HepG2 (cell line): ENCODE data around the gene FOXR1. TPM values are rescaled to one million over a fixed set of nuclear protein-coding genes. Genes with fewer than 3 reads are reported as not detected.
A peak's percentile ranks its signal among the peaks of the same experiment; 100 is the strongest.

ENCODE experiments used
- ATAC-seq: fragments of 200-7000 bp; cut with Tn5 transposase; 3 replicates; pipeline ENCODE4 v1.9.1; 2020; ENCODE audit warnings: mild to moderate bottlenecking, moderate library complexity
- BruUV-seq: library from RNA; stranded (reverse); fragments of 400-500 nt; replicated peaks from 2 replicates; lab custom pipeline; 2021; lab: Mats Ljungman, UMichigan
- CTCF ChIA-PET: fragments of 300-600 bp; formaldehyde crosslinking; extraction: SDS; loops from one replicate; lab custom pipeline; 2021; ENCODE audit warnings: low total read pairs, inconsistent platforms, low intra/inter-chr PET ratio; lab: Yijun Ruan, JAX
- POLR2A ChIA-PET: fragments of 350-600 bp; sonication (Branson Sonifier 250); formaldehyde crosslinking; loops from one replicate; lab custom pipeline; 2020; ENCODE audit warnings: antibody characterized with exemption, inconsistent platforms; lab: Yijun Ruan, JAX
- DNase-seq: peaks from one replicate; pipeline ENCODE4 v3.0.0-alpha.2; 2015; ENCODE audit warnings: low spot score
- FAIRE-seq: peaks from 3 replicates; lab custom pipeline; 2011; peaks lifted over from hg19 to GRCh38; lab: Jason Lieb, UNC
- H2AFZ ChIP-seq: one replicate; pipeline ENCODE4 v1.6.1; 2011; ENCODE audit warnings: low read length, inconsistent platforms
- H3K27ac ChIP-seq: fragments of 300-600 bp; 3 replicates; pipeline ENCODE4 v1.8.0; 2011; ENCODE audit warnings: mixed run types, mild to moderate bottlenecking, mixed read lengths, low read length, inconsistent platforms; ENCODE audit not compliant: insufficient read depth; ENCODE audit errors: extremely low read length
- H3K27me3 ChIP-seq, 2 experiments: fragments of 200-600 bp in 1 of 2; 2 replicates in 1 of 2; 3 replicates in 1 of 2; pipeline versions ENCODE4 v1.6.0 to v1.8.0; 2011; ENCODE audit warnings: low read length in 2 of 2, mild to moderate bottlenecking in 2 of 2, moderate library complexity in 2 of 2, inconsistent platforms in 1 of 2; ENCODE audit not compliant: insufficient read depth in 2 of 2, control insufficient read depth in 1 of 2
- H3K36me3 ChIP-seq, 2 experiments: fragments of 200-600 bp in 1 of 2; replicated peaks in 1 of 2; 2 replicates in 1 of 2; 3 replicates in 1 of 2; pipeline versions ENCODE4 v1.5.1 to v1.8.0; 2011; ENCODE audit warnings: low read length in 2 of 2, inconsistent platforms in 1 of 2; ENCODE audit not compliant: insufficient read depth in 2 of 2, control insufficient read depth in 1 of 2
- H3K4me1 ChIP-seq: 2 replicates; pipeline ENCODE4 v1.5.1; 2012; ENCODE audit warnings: low read length, inconsistent platforms; ENCODE audit not compliant: insufficient read depth
- H3K4me2 ChIP-seq: 2 replicates; pipeline ENCODE4 v1.6.0; 2011; ENCODE audit warnings: low read depth, low read length, inconsistent platforms
- H3K4me3 ChIP-seq, 3 experiments: fragments of 200-600 bp in 1 of 3; sonication (generic), shearing (Covaris generic) in 1 of 3; replicated peaks in 1 of 3; 2 replicates each; pipeline ENCODE4 v1.5.1; 2011 to 2016; ENCODE audit warnings: low read length in 3 of 3, inconsistent platforms in 2 of 3, low read depth in 2 of 3, mild to moderate bottlenecking in 2 of 3, control low read depth in 1 of 3, mixed read lengths in 1 of 3; ENCODE audit not compliant: insufficient read depth in 1 of 3
- H3K79me2 ChIP-seq: one replicate; pipeline ENCODE4 v1.6.1; 2011; ENCODE audit warnings: low read length, inconsistent platforms; ENCODE audit not compliant: insufficient read depth
- H3K9ac ChIP-seq: 2 replicates; pipeline ENCODE4 v1.6.0; 2011; ENCODE audit warnings: mild to moderate bottlenecking, low read depth, low read length, inconsistent platforms; ENCODE audit not compliant: insufficient read depth
- H3K9me3 ChIP-seq: 2 replicates; pipeline ENCODE4 v1.5.1; 2012; ENCODE audit warnings: mild to moderate bottlenecking, low read length
- H4K20me1 ChIP-seq: 2 replicates; pipeline ENCODE4 v1.6.0; 2011; ENCODE audit warnings: inconsistent platforms, mild to moderate bottlenecking, low read length, moderate library complexity; ENCODE audit not compliant: insufficient read depth
- CENPT ChIP-seq: sonication (generic); formaldehyde crosslinking; IDR thresholded peaks from 2 replicates; pipeline ENCODE4 v1.8.0; 2022; ENCODE audit warnings: low read depth, mild to moderate bottlenecking, moderate library complexity, missing genetic modification reagents
- FLYWCH1 ChIP-seq: sonication (generic); formaldehyde crosslinking; IDR thresholded peaks from 2 replicates; pipeline ENCODE4 v1.8.1; 2023; ENCODE audit warnings: mild to moderate bottlenecking, missing genetic modification reagents
- FOXA3 ChIP-seq: IDR thresholded peaks from 2 replicates; pipeline ENCODE4 v1.6.1; 2016; ENCODE audit warnings: missing genetic modification reagents, missing compliant biosample characterization
- HMG20B ChIP-seq: conservative IDR thresholded peaks from 2 replicates; pipeline ENCODE4 v1.6.1; 2016; ENCODE audit warnings: missing genetic modification reagents, missing compliant biosample characterization
- MAFF ChIP-seq: IDR thresholded peaks from 2 replicates; pipeline ENCODE4 v1.6.1; 2011; ENCODE audit warnings: low read depth, low read length, improper control_type of control experiment
- MED1 ChIP-seq: sonication (generic); formaldehyde crosslinking; IDR thresholded peaks from 2 replicates; pipeline ENCODE4 v1.4.0; 2020; ENCODE audit warnings: missing genetic modification reagents
- MYC ChIP-seq: sonication (generic); formaldehyde crosslinking; IDR thresholded peaks from 2 replicates; pipeline ENCODE4 v1.9.0; 2021; ENCODE audit warnings: missing genetic modification reagents, borderline replicate concordance
- NFYB ChIP-seq: sonication (generic); formaldehyde crosslinking; IDR thresholded peaks from 2 replicates; pipeline ENCODE4 v1.4.0; 2020; ENCODE audit warnings: missing genetic modification reagents
- NFYC ChIP-seq: IDR thresholded peaks from 2 replicates; pipeline ENCODE4 v1.6.1; 2016; ENCODE audit warnings: missing genetic modification reagents, missing compliant biosample characterization
- SAFB2 ChIP-seq: sonication (generic); formaldehyde crosslinking; IDR thresholded peaks from 2 replicates; pipeline ENCODE4 v1.5.1; 2020; ENCODE audit warnings: missing genetic modification reagents, low read depth, mild to moderate bottlenecking, borderline replicate concordance
- SMARCE1 ChIP-seq: fragments of 450-650 bp; IDR thresholded peaks from 2 replicates; pipeline ENCODE4 v1.6.1; 2017; ENCODE audit warnings: borderline replicate concordance
- SYNCRIP ChIP-seq: fragments of 200-400 bp; formaldehyde crosslinking; IDR thresholded peaks from 2 replicates; pipeline ENCODE4 v1.6.1; 2018; ENCODE audit warnings: mild to moderate bottlenecking, low read depth, low read length; ENCODE audit not compliant: insufficient read depth
- TFAP4 ChIP-seq: sonication (generic); IDR thresholded peaks from 2 replicates; pipeline ENCODE4 v1.6.1; 2016; ENCODE audit warnings: low read depth, borderline replicate concordance
- ZBTB37 ChIP-seq: sonication (generic); formaldehyde crosslinking; IDR thresholded peaks from 2 replicates; pipeline ENCODE4 v1.4.0; 2020; ENCODE audit warnings: mild to moderate bottlenecking, missing genetic modification reagents
- ZFP90 ChIP-seq: sonication (generic); formaldehyde crosslinking; IDR thresholded peaks from 2 replicates; pipeline ENCODE4 v1.8.0; 2022; ENCODE audit warnings: missing genetic modification reagents, mild to moderate bottlenecking, inconsistent platforms, borderline replicate concordance
- ZNF562 ChIP-seq: sonication (generic); formaldehyde crosslinking; IDR thresholded peaks from 2 replicates; pipeline ENCODE4 v1.8.0; 2022; ENCODE audit warnings: missing genetic modification reagents, borderline replicate concordance
- ZNF567 ChIP-seq: sonication (generic); formaldehyde crosslinking; IDR thresholded peaks from 2 replicates; pipeline ENCODE4 v1.8.1; 2023; ENCODE audit warnings: mild to moderate bottlenecking, missing genetic modification reagents, borderline replicate concordance
- ZNF589 ChIP-seq: sonication (generic); formaldehyde crosslinking; conservative IDR thresholded peaks from 2 replicates; pipeline ENCODE4 v1.8.0; 2022; ENCODE audit warnings: mild to moderate bottlenecking, moderate library complexity, missing genetic modification reagents
- ZNF639 ChIP-seq: conservative IDR thresholded peaks from 2 replicates; pipeline ENCODE4 v1.6.1; 2018; ENCODE audit warnings: missing genetic modification reagents
- ZNF749 ChIP-seq: sonication (generic); formaldehyde crosslinking; IDR thresholded peaks from 2 replicates; pipeline ENCODE4 v1.8.0; 2022; ENCODE audit warnings: mild to moderate bottlenecking, missing genetic modification reagents, moderate library complexity, borderline replicate concordance
- WGBS: methylation state at CpG from one replicate; pipeline ENCODE4 v1.1.6; 2017; ENCODE audit warnings: low lambda C conversion rate; 5-methylcytosine and 5-hydroxymethylcytosine counted together
- in situ Hi-C: cut with HindIII; loops from 2 replicates; pipeline ENCODE4 v1.10.0; 2017; ENCODE audit warnings: low pct_unique_long_range_greater_than_20kb; ENCODE audit not compliant: extremely low pct_ligation_motif_present
- intact Hi-C: fragments of 100-400 bp; cut with micrococcal nuclease; formaldehyde crosslinking; loops from one replicate; pipeline ENCODE4 v1.10.0; 2022; ENCODE audit not compliant: unreplicated experiment
- polyA plus RNA-seq, 8 experiments: library from polyadenylated mRNA; depleted of rRNA in 3 of 8; stranded (reverse) in 7 of 8; unstranded in 1 of 8; fragments of >200 nt; fragmentation: Illumina TruSeq in 4 of 8; extraction: Trizol in 4 of 8; gene quantifications; 2 replicates each; pipeline versions ENCODE4 v1.2.1 to v1.2.3, GENCODE V29; 2011 to 2016; ENCODE audit warnings: low read depth in 4 of 8, missing spikeins in 1 of 8, mixed read lengths in 1 of 8; ENCODE audit not compliant: insufficient read depth in 1 of 8
- total RNA-seq, 5 experiments: library from RNA; depleted of rRNA; stranded (reverse); fragments of >200 nt; fragmentation: Illumina TruSeq; extraction: Trizol; gene quantifications; 2 replicates each; pipeline ENCODE4 v1.2.3, GENCODE V29; 2016; ENCODE audit warnings: low read depth in 1 of 5

Gene FOXR1
- total and polyA plus RNA-seq, 2 of the 13 experiments (the other 11 are each of a cell fraction or from before 2014, with no cell fraction given) = not detected

- Histone ChIP-seq H3K4me1 (peaks cover 82% of the 10 kb centered on the region), H3K27me3 (no peaks in the 10 kb centered on the region; a peak in 1 of 5 replicates), H3K36me3 (peaks cover 4% of the 10 kb centered on the region in 2 experiments; a peak in 3 of 5 replicates), H3K9ac (peak overlapping the region; percentile 77), H4K20me1 (peaks cover 5% of the 10 kb centered on the region; the same call in 1 of the 2 replicates), H3K79me2 (peaks cover 59% of the 10 kb centered on the region), H2AFZ (no peak overlapping the region), H3K27ac (peak overlapping the region; percentile 77), H3K9me3 (no peaks in the 10 kb centered on the region), H3K4me3 (peak overlapping the region; percentile 11 to 82 (median 79); a peak in 4 of 6 replicates), H3K4me2 (peak overlapping the region; percentile 99)
- no peak for FAIRE-seq
- WGBS = 55% methylated on average over 8 of the region's 16 CpGs
- in situ Hi-C loops (no loop called here), intact Hi-C loops (no loop called here)
- BruUV-seq = no TSS peak
- ChIA-PET CTCF (no interaction called here), POLR2A (interaction anchor here (1.2 to 4.8 kb wide), 7 partner anchors 8 to 115 kb away, joined by 3 to 45 read pairs (median 8); partner anchors contain the start of genes CENATAC, HMBS, HYOU1 and RPS25)
- ATAC-seq = peak; percentile 13
- DNase-seq = no peak
- TF ChIP-seq FLYWCH1 (CRISPR knock-in tag) (no peak), ZFP90 (CRISPR knock-in tag) (no peak), HMG20B (CRISPR knock-in tag) (no peak), ZNF589 (CRISPR knock-in tag) (no peak), ZBTB37 (CRISPR knock-in tag) (no peak), ZNF562 (CRISPR knock-in tag) (no peak), ZNF567 (CRISPR knock-in tag) (no peak), NFYC (no peak), CENPT (CRISPR knock-in tag) (no peak), TFAP4 (peak; percentile 43; the same call in 1 of the 2 replicates), SAFB2 (CRISPR knock-in tag) (no peak), MED1 (CRISPR knock-in tag) (peak; percentile 53; the same call in 1 of the 2 replicates), MAFF (no peak), MYC (peak; percentile 69; the same call in 1 of the 2 replicates), ZNF749 (CRISPR knock-in tag) (no peak), SYNCRIP (no peak), NFYB (CRISPR knock-in tag) (no peak), ZNF639 (CRISPR knock-in tag) (no peak), SMARCE1 (no peak), FOXA3 (CRISPR knock-in tag) (no peak)
These were observed 54.6 kb downstream of the FOXR1 start for GRCh38 chr11:119025978-119026766.
